Measurements from ENCODE around the gene PGR.
"Not testable (repeated sequence)": the region's sequence is repeated elsewhere in the genome, so short reads cannot be mapped to it uniquely, and the experiment has no call there.

PGR gene

DNA sequence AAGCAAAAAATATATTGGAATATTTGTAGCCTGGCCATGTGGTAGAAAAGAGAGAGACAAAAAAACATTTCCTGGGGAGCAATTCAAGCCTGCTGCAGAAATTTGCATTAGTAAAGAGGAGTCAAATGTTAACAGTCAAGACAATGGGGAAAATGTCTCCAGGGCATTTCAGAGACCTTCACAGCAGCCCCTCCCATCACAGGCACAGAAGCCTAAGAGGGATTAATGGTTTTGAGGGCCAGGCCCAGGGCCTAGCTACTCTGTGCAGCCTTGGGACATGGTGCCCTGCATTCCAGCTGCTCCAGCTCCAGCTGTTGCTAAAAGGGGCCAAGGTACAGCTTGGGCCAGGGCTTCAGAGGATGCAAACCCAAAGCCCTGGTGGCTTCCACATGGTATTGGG is 46.8 kb downstream of the PGR start:
- no peak for DNase-seq (ENCODE audit: low spot score)

DNA sequence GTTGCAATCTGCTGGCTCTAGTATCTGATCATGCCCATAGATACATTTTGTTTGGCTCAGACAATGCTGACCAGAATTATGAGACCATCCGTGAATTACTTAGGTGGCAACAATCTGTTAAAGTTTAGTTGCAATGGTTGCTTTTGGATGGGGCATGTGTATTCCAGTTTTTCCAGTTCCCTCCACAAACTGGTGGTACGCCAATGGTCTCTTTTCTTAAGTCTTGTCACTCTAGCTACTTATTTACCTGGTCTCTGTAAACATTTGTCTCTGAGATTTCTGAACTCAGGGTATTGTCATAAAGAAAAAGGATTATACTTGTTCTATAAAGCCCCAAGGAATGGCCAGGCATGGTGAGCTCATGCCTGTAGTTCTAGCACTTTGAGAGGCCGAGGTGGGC is 65.9 kb downstream of the PGR start:
- no peak for DNase-seq (ENCODE audit: low spot score)

DNA sequence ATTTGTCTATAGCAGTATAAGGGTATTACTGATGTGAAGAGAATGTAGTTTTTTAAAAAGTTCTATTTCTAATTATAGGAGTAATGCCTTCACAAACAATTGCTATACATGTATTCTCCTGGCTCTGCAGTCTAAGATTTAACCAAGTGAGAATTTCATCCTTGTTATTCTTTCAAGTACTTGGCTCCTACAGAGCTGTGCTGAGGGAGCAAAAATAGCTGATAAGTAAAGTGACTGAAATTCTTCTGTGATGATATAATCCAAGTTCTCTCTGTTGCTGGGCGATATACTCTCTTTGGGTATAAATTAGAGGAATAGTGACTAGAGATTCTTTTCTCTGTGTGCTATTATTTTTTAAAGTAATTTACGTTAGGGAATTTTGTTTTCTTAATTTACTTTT is 68.0 kb downstream of the PGR start:
- DNase-seq (ENCODE audit: low spot score) = no peak

DNA sequence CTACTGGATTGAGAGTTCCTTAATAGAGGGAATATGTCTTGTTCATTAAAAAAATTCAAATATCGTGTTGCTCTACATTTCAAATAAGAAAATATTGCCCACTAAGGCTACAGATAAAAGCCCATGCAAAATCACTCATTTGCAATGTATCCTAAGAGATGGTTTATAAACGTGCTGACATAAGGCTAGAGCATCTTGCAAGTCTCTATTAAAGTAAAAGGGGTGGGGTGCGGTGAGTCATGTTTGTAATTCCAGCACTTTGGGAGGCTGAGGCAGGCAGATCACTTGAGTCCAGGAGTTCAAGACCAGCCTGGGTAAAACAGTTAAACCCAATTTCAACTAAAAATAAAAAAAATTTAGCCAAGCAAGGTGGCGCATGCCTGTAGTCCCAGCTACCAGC is 70.3 kb downstream of the PGR start:
- no peak for DNase-seq (ENCODE audit: low spot score)

DNA sequence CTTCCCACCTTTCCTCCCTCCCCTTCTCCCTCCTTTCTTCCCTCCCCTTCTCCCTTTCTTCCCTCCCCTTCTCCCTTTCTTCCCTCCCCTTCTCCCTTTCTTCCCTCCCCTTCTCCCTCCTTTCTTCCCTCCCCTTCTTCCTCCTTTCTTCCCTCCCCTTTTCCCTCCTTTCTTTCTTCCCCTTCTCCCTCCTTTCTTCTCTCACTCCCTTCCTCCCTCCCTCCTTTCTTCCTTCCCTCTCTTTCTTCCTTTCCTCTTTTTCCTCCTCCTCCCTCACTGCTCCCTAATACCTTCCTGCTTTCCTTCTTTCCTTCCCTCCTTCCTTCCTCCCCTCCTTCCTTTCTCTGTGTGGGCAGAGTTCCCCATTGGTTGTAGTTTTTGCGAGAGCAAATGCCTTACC is 76.1 kb downstream of the PGR start:
- DNase-seq (ENCODE audit: low spot score) = no peak

DNA sequence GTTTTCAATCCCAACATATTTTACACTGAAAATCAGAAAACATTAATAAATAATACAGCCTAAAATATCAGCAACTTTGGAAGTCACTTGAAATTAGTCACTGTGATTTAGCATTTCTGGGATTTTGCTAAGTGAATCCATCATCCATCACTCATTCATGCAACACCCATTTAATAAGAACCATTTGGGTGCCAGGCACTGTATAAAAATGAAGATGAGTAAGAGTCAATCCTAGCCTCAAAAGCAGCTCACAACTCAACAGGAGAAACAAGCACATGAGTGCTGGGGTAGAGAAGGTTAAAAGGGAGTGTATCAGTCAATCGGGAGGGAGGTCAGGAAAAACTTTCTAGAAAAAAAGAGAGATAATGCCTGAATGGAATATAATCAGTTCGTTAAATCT is 77.9 kb downstream of the PGR start:
- no peak for DNase-seq (ENCODE audit: low spot score)

DNA sequence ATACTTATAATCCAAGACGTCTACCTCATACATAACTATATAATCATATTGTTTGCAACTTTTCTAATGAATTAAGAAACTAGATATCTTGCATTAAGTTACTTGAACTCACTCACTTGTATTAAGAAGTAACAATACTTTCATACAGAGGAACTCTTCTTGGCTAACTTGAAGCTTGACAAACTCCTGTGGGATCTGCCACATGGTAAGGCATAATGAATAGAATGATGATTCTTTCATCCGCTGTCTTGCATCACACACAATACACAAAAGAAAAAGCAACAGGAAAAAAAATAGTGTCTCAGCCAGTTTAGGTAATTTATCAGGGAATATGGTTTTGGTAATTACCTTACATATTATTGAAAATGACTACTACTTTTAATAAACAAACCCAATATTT is 79.8 kb downstream of the PGR start:
- DNase-seq (ENCODE audit: low spot score) = no peak

DNA sequence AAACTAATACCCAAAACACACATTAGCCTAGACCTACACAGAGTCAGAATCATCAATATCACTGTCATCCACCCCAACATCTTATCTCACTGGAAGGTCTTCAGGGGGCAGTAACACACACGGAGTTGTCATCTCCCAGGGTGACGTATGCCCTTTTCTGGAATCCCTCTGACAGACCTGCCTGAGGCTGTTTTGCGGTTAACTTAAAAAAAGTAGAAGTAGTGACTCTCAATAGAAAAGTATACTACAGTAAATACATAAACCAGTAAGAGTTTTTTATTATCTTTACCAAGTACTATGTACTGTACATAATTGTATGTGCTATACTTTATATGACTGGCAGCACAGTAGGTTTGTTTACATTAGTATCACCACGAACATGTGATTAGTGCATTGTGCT is 80.5 kb downstream of the PGR start:
- no peak for DNase-seq (ENCODE audit: low spot score)

DNA sequence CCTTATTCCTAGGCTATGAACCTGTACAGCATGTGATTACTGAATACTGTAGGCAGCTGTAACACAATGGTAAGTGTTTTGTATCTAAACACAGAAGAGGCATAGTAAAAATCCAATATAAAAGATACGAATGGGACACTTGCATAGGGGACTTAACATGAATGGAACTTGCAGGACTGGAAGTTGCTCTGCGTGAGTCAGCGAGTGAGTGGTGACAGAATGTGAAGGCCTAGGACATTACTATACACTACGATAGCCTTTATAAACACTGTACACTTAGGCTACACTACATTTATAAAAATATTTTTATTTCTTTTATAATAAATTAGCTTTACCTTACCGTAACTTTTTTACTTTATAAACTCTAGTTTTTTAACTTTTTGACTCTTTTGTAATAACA is 81.1 kb downstream of the PGR start:
- DNase-seq (ENCODE audit: low spot score) = no peak

DNA sequence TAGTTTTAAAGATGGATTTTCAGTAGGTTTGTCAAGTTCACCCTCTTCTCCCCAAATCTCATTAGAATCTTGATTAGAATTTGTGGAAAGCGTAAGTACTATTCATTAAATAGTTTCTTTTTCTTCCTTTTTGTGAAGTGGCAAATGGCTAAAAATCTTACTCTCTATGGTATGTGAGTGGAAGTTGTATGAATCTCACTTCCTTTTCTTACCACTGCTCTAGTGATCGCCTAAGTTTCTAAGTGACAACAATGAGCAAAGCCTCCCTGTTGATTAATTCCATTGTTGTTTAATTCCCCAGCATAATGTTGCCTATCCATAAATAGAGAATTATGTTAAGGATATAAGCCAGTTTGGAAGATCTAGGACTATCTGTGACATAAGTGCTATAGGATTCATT is 82.7 kb downstream of the PGR start:
- DNase-seq (ENCODE audit: low spot score) = no peak

DNA sequence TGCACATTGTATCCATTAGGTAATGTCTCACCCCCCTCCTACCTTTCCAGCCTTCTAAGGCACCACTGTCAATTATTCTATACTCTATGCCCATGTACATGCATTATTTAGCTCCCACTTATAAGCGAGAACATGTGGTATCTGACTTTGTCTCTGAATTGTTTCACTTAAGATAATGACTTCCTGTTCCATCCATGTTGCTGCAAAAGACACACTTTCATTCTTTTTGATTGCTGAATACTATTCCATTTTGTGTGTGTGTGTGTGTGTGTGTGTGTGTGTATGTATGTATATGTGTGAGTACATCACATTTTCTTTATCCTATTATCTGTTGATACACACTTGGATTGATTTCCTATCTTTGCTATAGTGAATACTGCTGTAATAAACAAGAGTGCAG is 84.2 kb downstream of the PGR start:
- no peak for DNase-seq (ENCODE audit: low spot score)

DNA sequence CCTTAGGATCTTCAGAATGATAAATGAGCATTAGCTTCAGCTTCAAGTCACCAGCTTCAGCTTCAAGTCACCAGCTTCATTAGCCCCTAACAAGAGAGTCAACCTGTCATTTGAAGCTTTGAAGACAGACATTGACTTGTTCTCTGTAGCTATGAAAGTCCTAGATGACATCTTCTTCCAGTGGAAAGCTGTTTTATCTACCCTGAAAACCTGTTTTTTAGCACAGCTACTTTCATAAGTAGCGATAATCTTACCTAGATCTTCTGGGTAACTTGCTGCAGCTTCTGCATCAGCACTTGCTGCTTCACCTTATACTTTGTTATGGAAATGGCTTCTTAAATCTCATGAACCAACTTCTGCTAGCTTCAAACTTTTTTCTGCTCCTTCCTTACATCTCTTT is 85.7 kb downstream of the PGR start:
- no peak for DNase-seq (ENCODE audit: low spot score)

DNA sequence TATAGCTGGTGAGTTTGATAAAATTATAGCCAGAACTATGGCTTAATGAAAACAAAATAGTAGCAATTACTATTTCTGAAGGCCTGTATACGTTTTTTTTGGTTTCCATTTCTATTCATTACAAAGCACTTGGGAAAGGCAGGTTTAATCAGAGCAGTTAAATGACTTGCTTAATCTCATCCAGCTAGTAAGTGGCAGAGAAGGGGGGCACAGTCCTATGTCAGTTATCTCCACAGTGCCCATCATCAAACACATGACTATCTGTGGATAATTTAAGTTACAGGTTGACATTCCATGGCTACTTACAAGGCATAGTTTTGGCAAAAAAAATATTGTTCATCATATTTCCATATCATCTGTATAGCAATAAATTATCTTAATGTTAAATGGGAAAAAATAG is 93.7 kb downstream of the PGR start:
- no peak for DNase-seq (ENCODE audit: low spot score)

DNA sequence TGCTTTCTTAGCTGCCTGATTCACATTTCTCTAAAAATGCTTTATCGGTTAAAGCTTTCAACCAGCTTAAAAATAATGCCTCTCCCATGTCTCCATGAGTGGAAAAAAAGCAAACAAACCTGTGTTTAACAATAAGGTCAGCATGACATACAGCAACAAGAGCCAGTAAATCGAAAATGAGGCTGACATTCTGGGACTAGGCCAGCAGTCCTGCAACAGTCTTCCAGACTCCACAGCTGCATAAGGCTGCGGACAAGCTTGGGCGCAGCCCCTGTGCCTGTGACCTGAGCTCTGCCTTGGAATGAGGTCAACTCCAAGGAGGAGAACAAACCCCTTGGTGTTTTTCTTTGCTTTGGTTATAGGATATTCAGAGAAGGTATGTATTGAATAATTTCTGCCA is 95.5 kb downstream of the PGR start:
- DNase-seq (ENCODE audit: low spot score) = no peak

DNA sequence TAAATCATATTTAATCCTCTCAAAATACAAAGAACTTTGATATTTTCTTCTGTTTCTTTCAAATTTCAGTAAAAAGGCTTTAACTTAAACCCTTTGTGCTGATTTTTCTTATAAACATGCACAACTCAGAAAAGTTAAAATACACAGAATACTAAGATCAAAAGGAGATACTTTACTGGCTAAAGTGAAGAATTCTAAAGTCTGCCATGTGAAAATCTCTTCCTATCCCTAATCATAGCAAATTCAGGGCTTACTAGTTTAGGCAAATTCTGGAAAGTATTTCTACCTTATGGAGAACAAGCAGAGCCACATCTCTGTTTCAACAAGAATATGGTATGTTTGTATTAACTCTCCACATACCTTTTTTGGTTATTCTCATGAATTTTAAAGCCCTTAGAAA is 96.6 kb downstream of the PGR start:
- DNase-seq (ENCODE audit: low spot score) = no peak

DNA sequence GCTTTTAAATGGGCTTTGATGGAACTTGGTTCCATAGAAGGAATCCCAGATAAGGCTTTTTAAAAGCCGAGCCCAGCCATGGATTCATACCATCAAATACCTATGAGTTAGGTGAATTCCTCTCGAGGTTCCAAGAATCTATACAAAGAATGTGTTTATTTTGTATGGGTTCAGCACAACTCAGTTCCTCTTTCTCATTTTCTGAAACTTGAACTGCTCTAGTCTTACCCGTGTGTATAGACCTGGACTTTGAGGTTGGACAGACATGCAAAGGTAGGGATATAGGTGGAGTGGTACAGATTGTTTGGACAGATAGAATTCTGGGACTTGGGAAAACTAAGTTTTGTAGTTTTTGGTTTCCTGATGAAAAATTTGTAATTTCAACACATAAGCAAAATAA is 97.9 kb downstream of the PGR start:
- no peak for DNase-seq (ENCODE audit: low spot score)

DNA sequence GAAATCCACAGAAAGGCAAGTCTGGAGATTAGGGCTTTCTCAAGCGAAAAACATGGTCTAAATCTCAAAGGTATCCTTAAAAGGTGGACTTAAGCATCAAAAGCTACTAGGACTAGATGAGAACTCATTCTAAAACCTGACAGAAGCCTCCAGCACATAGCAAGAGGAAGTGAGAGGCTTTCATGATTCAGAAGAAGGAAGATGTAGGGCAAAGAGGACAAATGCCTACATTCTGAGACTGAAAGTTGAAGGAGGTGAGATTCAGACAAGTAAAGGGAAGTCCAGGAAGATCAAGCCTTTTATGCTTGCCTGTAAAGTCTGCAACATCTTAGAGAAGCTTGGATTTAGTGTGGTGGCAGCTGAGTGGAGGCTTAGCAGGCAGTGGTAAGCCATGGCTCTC is 98.9 kb downstream of the PGR start:
- no peak for DNase-seq (ENCODE audit: low spot score)

DNA sequence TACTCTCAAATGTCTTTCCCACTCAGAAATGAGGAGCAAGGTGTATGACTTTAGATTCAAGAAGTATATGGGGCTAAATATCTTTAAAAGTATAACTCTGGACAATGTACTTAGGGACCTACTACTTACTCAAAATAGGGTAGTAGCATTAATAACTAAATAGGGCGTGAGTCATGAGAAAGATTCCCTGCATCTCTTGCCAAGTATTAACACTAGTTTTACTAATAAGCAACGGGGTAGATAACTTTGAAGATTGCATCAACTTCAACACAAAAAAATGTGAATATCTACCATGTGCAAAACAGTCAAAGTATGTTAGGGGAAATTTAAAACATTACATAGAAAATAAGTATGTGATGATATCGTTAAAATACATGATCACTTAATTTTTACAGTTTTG is 99.6 kb downstream of the PGR start:
- DNase-seq (ENCODE audit: low spot score) = no peak

DNA sequence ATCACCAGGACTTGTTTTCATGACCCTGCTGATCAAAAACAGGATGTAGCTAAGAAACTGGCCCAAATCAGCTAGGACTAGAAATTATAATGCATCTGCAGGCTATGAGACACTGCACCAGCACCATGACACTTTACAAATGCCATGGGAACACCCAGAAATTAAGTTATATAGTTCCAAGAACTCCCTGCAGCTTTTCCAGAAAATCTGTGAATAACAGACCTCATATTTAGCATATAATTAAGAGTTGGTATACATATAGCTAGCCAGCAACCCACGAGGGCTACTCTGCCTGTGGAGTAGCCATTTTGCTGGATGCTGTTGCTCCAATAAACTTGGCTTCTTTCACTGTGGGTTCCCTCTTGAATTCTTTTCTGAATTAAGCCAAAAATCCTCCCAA is 101.0 kb downstream of the PGR start:
- DNase-seq (ENCODE audit: low spot score) = no peak

DNA sequence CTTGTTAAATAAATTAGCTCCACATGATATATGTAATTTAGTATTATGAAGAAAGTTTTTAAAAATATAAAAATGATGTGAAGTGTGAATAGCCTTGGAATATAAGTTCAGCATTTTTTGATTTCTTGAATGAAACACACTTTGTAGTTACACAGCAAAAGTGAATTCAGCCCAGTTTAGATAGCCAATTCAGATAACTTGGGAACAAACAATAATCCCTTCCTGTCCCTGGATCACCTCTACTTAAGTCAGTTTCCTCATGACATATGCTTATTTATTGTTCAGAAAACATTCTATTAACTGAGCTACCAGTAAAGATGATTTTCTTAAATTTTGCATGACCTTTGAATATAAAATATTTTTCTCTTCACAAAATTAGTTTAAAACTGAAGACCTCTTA is 107.4 kb downstream of the PGR start:
- DNase-seq (ENCODE audit: low spot score) = no peak

DNA sequence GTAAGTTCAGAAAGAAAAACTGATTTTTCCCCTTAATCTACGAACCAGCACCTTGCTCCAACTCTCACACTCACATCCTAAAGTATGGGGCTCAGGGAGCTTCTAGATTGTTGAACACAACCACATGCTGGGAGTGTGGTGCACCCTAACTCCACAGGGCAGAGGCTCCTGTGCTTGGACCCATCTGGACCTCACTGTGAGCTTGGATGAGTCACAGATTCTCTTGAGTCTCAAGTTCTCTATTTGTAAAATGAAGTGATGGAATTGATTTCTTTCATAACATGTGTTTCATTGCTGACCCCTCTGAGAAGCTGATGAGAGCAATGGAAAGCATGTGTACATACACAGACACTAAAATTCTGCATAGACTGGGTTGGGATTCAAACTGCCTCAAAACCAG is 109.7 kb downstream of the PGR start:
- DNase-seq (ENCODE audit: low spot score) = no peak

DNA sequence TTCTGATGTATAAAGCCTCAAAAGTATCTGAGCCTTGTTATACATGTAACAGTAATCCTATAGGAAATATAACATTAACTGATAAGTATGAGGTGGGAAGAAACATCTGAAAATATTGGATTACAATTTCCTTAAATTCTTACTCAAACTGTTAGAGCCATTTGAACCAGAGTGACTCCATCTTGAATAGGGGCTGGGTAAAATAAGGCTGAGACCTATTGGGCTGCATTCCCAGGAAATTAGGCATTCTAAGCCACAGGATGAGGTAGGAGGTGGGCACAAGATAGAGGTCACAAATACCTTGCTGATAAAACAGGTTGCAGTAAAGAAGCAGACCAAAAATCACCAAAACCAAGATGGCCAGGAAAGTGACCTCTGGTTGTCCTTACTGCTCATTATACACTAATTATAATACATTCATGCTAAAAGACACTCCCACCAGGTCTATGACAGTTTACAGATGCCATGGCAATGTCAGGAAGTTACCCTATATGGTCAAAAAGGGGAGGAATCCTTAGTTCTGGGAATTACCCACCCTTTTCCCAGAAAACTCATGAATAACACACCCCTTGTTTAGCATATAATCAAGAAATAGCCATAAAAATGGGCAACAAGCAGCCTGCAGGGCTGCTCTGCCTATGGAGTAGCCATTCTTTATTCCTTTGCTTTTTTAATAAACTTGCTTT is 114.9 kb downstream of the PGR start:
- no peak for DNase-seq (ENCODE audit: low spot score)

DNA sequence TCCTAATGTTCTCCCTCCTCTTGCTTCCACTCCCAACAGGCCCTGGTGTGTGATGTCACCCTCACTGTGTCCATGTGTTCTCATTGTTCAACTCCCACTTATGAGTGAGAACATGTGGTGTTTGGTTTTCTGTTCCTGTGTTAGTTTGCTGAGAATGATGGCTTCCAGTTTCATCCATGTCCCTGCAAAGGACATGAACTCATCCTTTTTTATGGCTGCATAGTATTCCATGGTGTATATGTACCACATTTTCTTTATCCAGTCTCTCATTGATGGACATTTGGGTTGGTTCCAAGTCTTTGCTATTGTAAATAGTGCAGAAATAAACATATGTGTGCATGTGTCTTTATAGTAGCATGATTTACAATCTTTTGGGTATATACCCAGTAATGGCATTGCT is 115.9 kb downstream of the PGR start:
- not testable (repeated sequence) for DNase-seq (ENCODE audit: low spot score)

DNA sequence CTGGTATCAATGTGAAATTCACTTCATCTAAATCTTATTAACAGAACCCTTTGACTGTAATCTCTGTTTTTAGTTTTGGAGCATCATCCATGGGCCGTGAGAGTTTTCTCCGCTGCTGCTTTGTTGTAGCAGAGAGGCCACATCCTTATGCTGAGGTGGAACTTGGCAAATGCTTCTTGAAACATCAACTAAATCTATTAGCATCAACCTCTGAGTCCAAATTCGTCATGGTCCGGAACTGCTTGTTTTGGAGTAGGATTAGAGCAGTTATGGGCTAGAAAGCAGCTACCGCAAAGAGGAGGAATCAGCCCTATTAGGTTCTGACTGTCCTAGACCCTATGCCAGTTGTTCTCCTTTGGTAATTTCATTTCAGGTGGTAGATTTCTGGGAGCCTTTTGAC is 117.7 kb downstream of the PGR start:
- no peak for DNase-seq (ENCODE audit: low spot score)

DNA sequence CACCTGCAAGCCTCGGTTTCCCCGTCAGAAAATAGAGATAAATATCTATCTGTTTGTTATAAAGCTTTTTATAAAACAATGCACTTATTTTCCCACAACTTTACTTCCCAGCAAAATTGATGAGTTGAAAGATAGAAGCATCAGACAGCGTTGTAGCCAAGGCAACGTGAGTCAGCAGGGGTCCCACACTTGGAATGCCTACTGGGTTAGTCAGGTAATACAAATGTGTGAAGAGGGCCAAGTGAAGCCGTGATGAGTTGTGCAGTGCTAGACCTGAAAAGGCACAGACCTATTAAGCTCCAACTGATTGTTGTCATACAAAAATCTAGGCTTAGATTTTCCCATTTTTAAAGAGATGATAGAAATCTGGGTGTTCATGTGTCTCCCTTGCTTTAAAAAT is 118.7 kb downstream of the PGR start:
- DNase-seq (ENCODE audit: low spot score) = no peak
